HG02884 (cell line): ENCODE measurements around the gene AUTS2.

Source experiments
- ATAC-seq: cut with Tn5 transposase; IDR thresholded peaks from one replicate; pipeline ENCODE4 v1.9.1; 2021; ENCODE audit warnings: mild to moderate bottlenecking, moderate library complexity; ENCODE audit not compliant: unreplicated experiment

Gene AUTS2

GRCh38 chr7:70836946-70837345 lies 1238.7 kb downstream of the AUTS2 start:
- ATAC-seq: no peak

DNA sequence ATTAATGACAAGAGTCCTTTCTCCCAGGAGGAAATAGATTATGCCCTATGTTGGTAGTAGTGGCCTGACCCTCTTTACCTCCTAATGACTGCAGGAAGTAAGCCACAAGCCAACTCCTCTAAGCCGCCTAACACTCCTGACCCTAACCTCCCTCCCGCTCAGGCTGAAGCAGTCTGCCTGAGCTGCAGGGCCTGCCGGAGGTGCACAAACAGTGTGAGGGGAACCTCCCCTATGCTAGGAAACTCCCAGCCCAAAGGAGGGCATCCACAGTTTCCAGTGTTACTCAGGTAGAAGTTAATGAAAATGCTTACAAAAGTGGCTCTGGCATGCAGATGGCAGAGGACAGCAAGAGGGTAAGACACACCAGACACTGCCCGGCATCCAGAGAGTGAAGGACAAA lies 1239.3 kb downstream of the AUTS2 start:
- no peak for ATAC-seq

DNA sequence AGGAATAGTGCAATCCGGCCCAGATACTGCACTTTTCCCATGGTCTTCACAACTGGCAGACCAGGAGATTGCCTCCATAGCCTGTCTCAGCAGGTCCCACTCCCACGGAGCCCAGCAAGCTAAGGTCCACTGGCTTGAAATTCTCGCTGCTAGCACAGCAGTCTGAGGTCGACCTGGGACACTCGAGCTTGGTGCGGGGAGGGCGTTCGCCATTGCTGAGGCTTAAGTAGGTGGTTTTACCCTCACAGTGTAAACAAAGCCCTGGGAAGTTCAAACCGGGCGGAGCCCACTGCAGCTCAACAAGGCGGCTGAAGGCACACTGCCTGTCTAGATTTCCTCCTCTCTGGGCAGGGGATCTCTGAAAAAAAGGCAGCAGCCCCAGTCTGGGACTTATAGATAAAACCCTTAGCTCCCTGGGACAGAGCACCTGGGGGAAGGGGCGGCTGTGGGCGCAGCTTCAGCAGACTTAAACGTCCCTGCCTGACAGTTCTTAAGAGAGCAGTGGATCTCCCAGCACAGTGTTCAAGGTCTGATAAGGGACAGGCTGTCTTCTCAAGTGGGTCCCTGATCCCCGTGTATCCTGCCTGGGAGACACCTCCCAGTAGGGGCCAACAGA lies 1240.1 kb downstream of the AUTS2 start:
- no peak for ATAC-seq
